Erythroblast (primary cell): ENCODE data around the gene PEX16.

ENCODE experiments used
- GATA1 ChIP-seq: IDR thresholded peaks from 2 replicates; pipeline ENCODE4 v1.6.1; 2011; ENCODE audit warnings: low read depth, mild to moderate bottlenecking, control low read depth, low read length, moderate library complexity
- POLR2A ChIP-seq: IDR thresholded peaks from 2 replicates; pipeline ENCODE4 v1.6.1; 2011; ENCODE audit warnings: mild to moderate bottlenecking, low read length

GRCh38 chr11:45886816-45887520 is 30.7 kb downstream of the PEX16 start:
- TF ChIP-seq POLR2A (no peak), GATA1 (no peak)
